K562 treated with DMSO at 1 percent for 24 hours (cell line): ENCODE data around the gene BICRA. TPM values are rescaled to one million over a fixed set of nuclear protein-coding genes. Genes with fewer than 3 reads are reported as not detected.

Experiments used
- total RNA-seq: library from RNA; unstranded; fragments of 300-600 nt; gene quantifications from 2 replicates; pipeline ENCODE4 v1.2.3, GENCODE V29; 2022; ENCODE audit warnings: low read depth; ENCODE audit not compliant: insufficient read depth

The BICRA gene
- 10.7 TPM in 2 replicates for total RNA-seq

GRCh38 chr19:47608969-47609905 is at the start of gene BICRA:
Gene BICRA (plus strand): TSS chr19:47609134. CDS start chr19:47673575, 64,441 bp downstream.

GRCh38 chr19:47573071-47574026 is 35.6 kb upstream of the BICRA start, which contains the start of gene ZNF541:
Gene ZNF541 (minus strand): TSS chr19:47573148. CDS start chr19:47555856, 17,292 bp downstream.

GRCh38 chr19:47713046-47714021 is 104.4 kb downstream of the BICRA start, which contains the start of gene EHD2:
Gene EHD2 (plus strand): TSS chr19:47713422. CDS start chr19:47716613, 3,191 bp downstream.

GRCh38 chr19:47745010-47745901 is 136.3 kb downstream of the BICRA start, which contains the start of gene NOP53:
Gene NOP53 (plus strand): TSS chr19:47745546. CDS start chr19:47745560, 14 bp downstream.

Other genes with a start within 250 kb of the BICRA start
- gene MEIS3, start 189.6 kb upstream of the BICRA start, total RNA-seq = 8.9 and 9.3 TPM in 2 replicates
- gene SLC8A2, start 137.2 kb upstream of the BICRA start, total RNA-seq = 0.71 and 1.3 TPM in 2 replicates
- gene KPTN, start 124.9 kb upstream of the BICRA start, total RNA-seq = 10.7 and 11.6 TPM in 2 replicates
- gene NAPA, start 94.1 kb upstream of the BICRA start, total RNA-seq = 137 and 139 TPM in 2 replicates
- gene ZNF541, start 36.0 kb upstream of the BICRA start, total RNA-seq = 0.31 and 0.42 TPM in 2 replicates
- 51.1 and 52.3 TPM in 2 replicates for gene EHD2, start 104.3 kb downstream of the BICRA start, total RNA-seq
- 1,097 and 1,125 TPM in 2 replicates for gene NOP53, start 136.4 kb downstream of the BICRA start, total RNA-seq
- 118 and 139 TPM in 2 replicates for gene SELENOW, start 169.6 kb downstream of the BICRA start, total RNA-seq
- not detected in 2 replicates for gene TPRX1, start 195.4 kb downstream of the BICRA start, total RNA-seq
- not detected in 2 replicates for gene CRX, start 212.8 kb downstream of the BICRA start, total RNA-seq